HEK293T (cell line): Measurements from ENCODE around the gene RAPGEF5.

Source experiments
- ARNT ChIP-seq: fragments of 450-650 bp; IDR thresholded peaks from 2 replicates; pipeline ENCODE4 v1.6.1; 2017; ENCODE audit warnings: mild to moderate bottlenecking
- FOXA1 ChIP-seq: fragments of 450-650 bp; IDR thresholded peaks from 2 replicates; pipeline ENCODE4 v1.6.1; 2016; ENCODE audit warnings: mild to moderate bottlenecking
- FOXM1 ChIP-seq: fragments of 450-650 bp; IDR thresholded peaks from 2 replicates; pipeline ENCODE4 v1.6.1; 2017; ENCODE audit warnings: mild to moderate bottlenecking, borderline replicate concordance
- HDGF ChIP-seq: fragments of 450-650 bp; IDR thresholded peaks from 2 replicates; pipeline ENCODE4 v1.6.1; 2017; ENCODE audit warnings: antibody characterized with exemption, borderline replicate concordance
- NFRKB ChIP-seq: fragments of 450-650 bp; IDR thresholded peaks from 2 replicates; pipeline ENCODE4 v1.6.1; 2016; ENCODE audit warnings: mild to moderate bottlenecking, moderate library complexity
- TARDBP ChIP-seq: fragments of 450-650 bp; IDR thresholded peaks from 2 replicates; pipeline ENCODE4 v1.6.1; 2016

- no peak for TF ChIP-seq FOXM1
- TF ChIP-seq ARNT, result no peak
- TF ChIP-seq TARDBP, result no peak
- no peak for TF ChIP-seq FOXA1
- no peak for TF ChIP-seq NFRKB
- no peak for TF ChIP-seq HDGF
Measured at GRCh38 chr7:22399091-22399490, 42.1 kb upstream of the RAPGEF5 start.
